Liver (tissue), 3 donors: ENCODE data around the gene PDCD1.
A peak's percentile ranks its signal among the peaks of the same experiment; 100 is the strongest.

Experiments
- JUND ChIP-seq, 2 donors: IDR thresholded peaks; 2 replicates each; pipeline ENCODE4 v1.6.1; 2016; ENCODE audit warnings: antibody characterized with exemption in 2 of 2
- RAD21 ChIP-seq, 2 donors: IDR thresholded peaks; 2 replicates each; pipeline ENCODE4 v1.6.1; 2016; ENCODE audit warnings: antibody characterized with exemption in 2 of 2, mild to moderate bottlenecking in 2 of 2
- RXRA ChIP-seq, 2 donors: IDR thresholded peaks; 2 replicates each; pipeline ENCODE4 v1.6.1; 2017 to 2018; ENCODE audit warnings: antibody characterized with exemption in 2 of 2, mild to moderate bottlenecking in 1 of 2
- TAF1 ChIP-seq: conservative IDR thresholded peaks from 2 replicates; pipeline ENCODE4 v1.6.1; 2016; ENCODE audit warnings: antibody characterized with exemption, mild to moderate bottlenecking
- YY1 ChIP-seq: IDR thresholded peaks from 2 replicates; pipeline ENCODE4 v1.6.1; 2016; ENCODE audit warnings: antibody characterized with exemption, mild to moderate bottlenecking
- TF ChIP-seq, protein P1 (sequence below): fragments of 150-350 bp; IDR thresholded peaks from 2 replicates; pipeline ENCODE4 v1.5.1; 2017; ENCODE audit warnings: improper control_type of control experiment, low read depth, low read length; ENCODE audit not compliant: missing input control
- TF ChIP-seq, protein P2 (sequence below): IDR thresholded peaks from 2 replicates; pipeline ENCODE4 v1.6.1; 2016; ENCODE audit warnings: antibody characterized with exemption, mild to moderate bottlenecking
- TF ChIP-seq, protein P3 (sequence below): IDR thresholded peaks from 2 replicates; pipeline ENCODE4 v1.6.1; 2016; ENCODE audit warnings: antibody characterized with exemption
- donor health status: healthy.
- donor health status: healthy.

DNA sequence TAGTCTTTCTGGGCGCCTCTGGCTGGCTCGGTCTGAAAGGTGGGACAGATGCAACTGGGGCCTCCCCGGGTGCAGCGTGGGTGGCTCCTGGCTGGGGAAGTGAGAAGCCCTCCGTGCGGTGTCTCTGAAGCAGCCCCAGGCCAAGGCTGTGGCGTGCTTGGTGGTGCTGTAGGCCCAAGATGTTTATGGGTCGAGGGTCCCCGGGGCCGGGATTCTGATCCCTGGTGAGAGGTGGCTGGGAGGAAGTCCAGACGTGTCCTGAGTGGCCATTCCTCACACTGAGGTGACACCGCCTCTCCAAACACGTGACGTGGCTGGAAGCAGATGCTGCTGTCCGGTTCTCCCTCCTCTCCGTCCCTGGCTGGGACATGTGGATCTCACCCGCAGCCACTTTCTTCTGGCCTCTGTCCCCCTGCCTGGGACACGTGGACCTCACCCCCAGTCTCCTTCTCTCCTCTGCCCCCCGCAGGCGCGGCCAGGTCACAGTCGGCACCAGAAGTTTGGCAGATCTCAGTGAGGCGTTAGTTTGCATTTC, 23.5 kb upstream of the PDCD1 start:
- no peak for TF ChIP-seq JUND (IDR thresholded peaks at IDR 0.05)
- TF ChIP-seq, protein P1, sequence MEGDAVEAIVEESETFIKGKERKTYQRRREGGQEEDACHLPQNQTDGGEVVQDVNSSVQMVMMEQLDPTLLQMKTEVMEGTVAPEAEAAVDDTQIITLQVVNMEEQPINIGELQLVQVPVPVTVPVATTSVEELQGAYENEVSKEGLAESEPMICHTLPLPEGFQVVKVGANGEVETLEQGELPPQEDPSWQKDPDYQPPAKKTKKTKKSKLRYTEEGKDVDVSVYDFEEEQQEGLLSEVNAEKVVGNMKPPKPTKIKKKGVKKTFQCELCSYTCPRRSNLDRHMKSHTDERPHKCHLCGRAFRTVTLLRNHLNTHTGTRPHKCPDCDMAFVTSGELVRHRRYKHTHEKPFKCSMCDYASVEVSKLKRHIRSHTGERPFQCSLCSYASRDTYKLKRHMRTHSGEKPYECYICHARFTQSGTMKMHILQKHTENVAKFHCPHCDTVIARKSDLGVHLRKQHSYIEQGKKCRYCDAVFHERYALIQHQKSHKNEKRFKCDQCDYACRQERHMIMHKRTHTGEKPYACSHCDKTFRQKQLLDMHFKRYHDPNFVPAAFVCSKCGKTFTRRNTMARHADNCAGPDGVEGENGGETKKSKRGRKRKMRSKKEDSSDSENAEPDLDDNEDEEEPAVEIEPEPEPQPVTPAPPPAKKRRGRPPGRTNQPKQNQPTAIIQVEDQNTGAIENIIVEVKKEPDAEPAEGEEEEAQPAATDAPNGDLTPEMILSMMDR, result no peak
- peak; percentile 54 for TF ChIP-seq YY1
- TF ChIP-seq, protein P2, sequence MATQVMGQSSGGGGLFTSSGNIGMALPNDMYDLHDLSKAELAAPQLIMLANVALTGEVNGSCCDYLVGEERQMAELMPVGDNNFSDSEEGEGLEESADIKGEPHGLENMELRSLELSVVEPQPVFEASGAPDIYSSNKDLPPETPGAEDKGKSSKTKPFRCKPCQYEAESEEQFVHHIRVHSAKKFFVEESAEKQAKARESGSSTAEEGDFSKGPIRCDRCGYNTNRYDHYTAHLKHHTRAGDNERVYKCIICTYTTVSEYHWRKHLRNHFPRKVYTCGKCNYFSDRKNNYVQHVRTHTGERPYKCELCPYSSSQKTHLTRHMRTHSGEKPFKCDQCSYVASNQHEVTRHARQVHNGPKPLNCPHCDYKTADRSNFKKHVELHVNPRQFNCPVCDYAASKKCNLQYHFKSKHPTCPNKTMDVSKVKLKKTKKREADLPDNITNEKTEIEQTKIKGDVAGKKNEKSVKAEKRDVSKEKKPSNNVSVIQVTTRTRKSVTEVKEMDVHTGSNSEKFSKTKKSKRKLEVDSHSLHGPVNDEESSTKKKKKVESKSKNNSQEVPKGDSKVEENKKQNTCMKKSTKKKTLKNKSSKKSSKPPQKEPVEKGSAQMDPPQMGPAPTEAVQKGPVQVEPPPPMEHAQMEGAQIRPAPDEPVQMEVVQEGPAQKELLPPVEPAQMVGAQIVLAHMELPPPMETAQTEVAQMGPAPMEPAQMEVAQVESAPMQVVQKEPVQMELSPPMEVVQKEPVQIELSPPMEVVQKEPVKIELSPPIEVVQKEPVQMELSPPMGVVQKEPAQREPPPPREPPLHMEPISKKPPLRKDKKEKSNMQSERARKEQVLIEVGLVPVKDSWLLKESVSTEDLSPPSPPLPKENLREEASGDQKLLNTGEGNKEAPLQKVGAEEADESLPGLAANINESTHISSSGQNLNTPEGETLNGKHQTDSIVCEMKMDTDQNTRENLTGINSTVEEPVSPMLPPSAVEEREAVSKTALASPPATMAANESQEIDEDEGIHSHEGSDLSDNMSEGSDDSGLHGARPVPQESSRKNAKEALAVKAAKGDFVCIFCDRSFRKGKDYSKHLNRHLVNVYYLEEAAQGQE, result peak; percentile 74
- peak; percentile 48 for TF ChIP-seq TAF1
- TF ChIP-seq RAD21 (IDR thresholded peaks at IDR 0.05), result peak in 1 of 2 donors; percentile 17
- peak; percentile 47 to 51 for TF ChIP-seq RXRA (IDR thresholded peaks at IDR 0.05)
- TF ChIP-seq, protein P3, sequence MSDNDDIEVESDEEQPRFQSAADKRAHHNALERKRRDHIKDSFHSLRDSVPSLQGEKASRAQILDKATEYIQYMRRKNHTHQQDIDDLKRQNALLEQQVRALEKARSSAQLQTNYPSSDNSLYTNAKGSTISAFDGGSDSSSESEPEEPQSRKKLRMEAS, result peak; percentile 74
